GM20431 (cell line): ENCODE results near the gene CUL4B.
"Not testable (repeated sequence)": the region's sequence is repeated elsewhere in the genome, so short reads cannot be mapped to it uniquely, and the experiment has no call there.

ENCODE experiments used
- in situ Hi-C: fragments of 300-500 bp; cut with MseI, MboI; formaldehyde crosslinking; loops from one replicate; pipeline ENCODE4 v1.15.0; 2020; ENCODE audit warnings: low sequenced_read_pairs; ENCODE audit not compliant: unreplicated experiment

The CUL4B gene

DNA sequence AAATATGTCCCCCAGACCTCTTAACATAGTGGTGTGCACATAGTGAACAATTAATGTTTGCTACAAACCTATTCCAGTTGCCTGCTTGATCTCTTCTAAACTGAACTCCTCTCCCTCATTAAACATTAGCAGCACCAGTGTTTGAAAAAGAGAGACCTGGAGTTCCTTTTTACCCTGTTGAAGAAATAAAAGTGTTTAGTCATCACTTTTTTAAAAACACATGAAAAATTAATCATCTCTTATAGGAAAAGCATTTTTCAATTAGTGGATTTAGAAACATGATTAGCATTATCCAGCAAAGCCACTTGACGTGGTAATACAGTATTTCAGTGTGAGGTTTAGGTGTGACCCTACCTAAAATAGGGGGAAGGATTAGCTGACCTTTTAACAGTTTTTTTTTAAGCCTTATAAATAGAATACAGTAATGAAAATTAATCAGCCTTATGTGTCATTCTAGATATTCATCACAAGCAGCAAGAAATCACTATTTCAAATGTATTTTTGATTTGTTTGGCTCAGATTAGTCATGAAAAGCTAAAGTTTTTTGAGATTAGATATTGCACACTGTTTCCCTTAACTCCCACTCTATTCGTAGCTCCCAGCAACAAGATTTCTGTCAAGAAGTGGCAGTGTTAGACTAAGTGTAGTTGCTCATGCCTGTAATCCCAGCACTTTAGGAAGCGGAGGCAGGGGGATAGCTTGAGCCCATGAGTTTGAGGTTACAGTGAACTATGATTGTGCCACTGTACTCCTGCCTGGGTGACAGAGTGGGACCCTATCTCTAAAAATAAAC is 26.2 kb downstream of the CUL4B start:
- in situ Hi-C loops, result no loop called here

DNA sequence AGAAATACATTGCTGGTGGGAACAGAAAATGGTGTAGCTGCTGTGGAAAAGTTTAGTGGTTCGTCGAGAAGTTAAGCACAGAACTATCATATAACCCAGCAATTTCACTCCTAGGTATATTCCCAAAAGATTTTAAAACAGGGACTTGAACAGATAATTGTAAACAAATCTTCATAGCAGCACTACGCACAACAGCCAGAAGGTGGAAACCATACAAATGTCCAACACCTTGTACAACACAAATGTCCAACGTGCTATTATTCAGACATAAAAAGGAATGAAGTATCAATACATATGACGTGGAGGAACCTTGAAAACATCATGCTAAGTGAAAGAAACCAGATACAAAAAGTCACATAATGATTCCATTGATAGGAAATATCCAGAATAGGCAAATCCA is 37.9 kb downstream of the CUL4B start:
- in situ Hi-C loops, result loop anchor here (25.0 kb wide), 1 partner anchor 139 kb away; no protein-coding TSS in a partner anchor

DNA sequence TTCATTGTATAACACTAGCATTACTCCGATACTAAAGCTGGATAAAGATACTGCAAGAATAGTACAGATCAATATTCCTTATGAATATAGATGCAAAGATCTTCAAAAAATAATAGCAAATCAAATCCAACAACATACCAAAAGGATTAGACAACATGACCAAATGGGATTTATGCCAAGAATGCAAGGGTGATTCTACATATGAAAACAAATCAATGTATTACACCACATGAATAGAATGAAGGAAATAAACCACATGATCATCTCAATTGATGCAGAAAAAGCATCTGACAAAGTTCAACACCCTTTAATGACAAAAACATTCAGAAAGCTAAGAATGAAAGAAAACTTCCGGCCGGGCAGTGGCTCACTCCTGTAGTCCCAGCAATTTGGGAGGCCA is 42.8 kb downstream of the CUL4B start:
- in situ Hi-C loops, result loop anchor here (25.0 kb wide), 1 partner anchor 144 kb away; no protein-coding TSS in a partner anchor

DNA sequence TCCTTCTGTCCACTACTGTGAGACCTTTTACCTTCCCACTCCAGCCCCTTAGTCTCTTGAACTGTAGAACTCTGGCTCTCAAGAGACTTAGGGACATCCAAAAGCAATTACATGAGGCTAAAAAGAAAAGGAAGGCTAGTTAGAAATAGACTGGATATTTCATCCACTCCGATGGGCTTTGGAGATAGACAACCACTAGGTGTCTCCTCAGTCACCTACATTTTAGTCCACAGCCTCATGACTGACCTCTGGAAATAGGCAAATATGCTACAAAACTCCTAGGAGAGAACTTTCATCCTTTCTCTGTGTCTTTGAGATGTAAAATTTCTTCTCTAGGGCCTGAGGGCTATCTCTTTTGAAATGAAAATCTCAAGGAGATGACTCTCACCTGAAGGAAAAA is 46.5 kb downstream of the CUL4B start:
- in situ Hi-C loops, result loop anchor here (25.0 kb wide), 1 partner anchor 148 kb away; no protein-coding TSS in a partner anchor

DNA sequence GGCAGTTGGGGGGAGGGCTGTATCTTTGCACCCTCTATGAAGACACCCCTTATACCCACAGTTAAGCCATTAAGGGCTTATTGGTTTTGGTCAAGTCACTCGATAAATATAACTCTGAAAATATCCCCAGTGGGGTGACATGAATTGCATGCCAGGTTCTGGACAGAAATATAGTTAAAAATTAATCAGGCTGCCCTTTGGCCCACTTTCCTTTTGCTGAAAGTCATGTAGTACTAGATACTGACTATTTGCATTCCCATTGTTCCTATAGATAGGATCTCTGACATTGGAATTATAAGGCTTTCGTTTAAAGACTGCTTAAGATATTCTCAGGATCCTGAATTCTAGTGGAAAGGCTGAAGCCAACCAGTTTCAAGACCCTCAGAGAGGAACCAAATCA is 48.1 kb downstream of the CUL4B start:
- in situ Hi-C loops, result loop anchor here (25.0 kb wide), 1 partner anchor 150 kb away; no protein-coding TSS in a partner anchor

DNA sequence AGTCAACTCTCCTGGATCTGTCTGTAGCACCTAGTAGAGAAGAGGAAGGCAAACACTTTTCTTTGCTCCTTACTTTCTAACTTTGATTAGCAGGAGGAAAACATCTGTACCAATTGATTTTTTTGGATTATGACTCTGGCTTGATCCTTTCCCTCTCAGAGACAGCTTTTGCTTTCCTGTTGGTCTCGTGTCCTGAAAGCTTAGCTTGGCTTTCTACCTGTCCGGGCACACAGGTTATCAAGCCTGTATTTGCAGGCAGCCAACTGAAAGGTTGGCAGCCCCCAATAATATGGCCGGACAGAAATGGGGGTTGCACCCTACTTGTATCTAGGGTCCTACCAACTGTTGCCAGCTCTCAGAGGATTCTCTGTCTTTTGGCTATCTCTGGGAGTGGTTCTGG is 48.5 kb downstream of the CUL4B start:
- in situ Hi-C loops, result loop anchor here (25.0 kb wide), 1 partner anchor 150 kb away; no protein-coding TSS in a partner anchor

DNA sequence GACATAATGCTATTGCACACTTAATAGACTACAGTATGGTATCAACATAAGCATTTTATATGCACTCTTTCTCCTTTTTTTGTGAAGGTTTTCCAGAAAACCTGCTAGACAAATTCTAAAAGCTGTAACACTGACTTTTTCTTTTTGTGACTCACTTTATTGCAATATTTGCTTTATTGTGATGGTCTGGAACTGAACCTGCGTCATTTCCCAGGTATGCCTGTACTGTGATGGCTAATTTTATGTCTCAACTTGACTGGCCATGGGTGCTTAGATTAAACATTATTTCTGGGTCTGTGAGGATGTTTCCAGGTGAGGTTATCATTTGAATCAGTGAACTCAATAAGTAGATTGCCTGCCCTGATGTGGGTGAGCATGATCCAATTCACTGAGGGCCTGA is 56.2 kb downstream of the CUL4B start:
- in situ Hi-C loops, result loop anchor here (25.0 kb wide), 1 partner anchor 158 kb away; no protein-coding TSS in a partner anchor

DNA sequence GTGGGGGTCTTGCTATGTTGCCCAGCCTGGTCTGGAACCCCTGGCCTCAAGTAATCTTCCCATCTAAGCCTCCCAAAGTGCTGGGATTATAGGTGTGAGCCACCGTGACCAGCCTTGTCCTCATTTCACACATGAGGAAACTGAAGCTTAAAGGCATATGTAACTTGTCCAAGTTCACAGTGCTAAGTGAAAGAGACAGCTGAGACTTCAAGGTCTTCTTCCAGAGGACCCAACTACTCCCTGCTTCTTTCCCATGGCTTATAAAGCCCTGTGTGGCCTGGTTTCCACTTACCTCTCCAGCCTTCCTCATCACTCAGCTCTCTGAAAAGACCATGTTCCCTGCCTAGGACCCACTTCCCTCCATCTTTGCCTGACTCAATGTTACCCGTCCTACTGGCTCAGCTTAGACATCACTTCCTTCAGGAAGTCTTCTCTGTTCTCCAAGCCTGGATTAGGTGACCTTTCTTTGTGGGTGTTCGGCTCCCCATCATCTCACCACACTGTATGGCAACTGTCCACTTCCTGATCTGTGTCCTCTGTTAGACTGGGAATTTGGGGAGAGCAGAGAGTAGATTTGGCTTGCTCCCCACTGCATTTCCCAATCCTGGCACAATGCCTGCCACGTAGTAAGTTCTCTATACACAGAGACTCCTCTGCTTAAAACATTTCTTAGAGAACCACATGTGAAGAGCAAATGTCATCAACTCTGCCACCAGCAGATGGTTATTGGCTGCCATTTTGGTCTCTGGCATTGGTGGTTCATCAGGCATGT is 61.3 kb downstream of the CUL4B start:
- in situ Hi-C loops, result loop anchor here (25.0 kb wide), 1 partner anchor 163 kb away; no protein-coding TSS in a partner anchor

GRCh38 chrX:120490119-120490518 is 70.6 kb downstream of the CUL4B start:
- in situ Hi-C loops, result not testable (repeated sequence)

DNA sequence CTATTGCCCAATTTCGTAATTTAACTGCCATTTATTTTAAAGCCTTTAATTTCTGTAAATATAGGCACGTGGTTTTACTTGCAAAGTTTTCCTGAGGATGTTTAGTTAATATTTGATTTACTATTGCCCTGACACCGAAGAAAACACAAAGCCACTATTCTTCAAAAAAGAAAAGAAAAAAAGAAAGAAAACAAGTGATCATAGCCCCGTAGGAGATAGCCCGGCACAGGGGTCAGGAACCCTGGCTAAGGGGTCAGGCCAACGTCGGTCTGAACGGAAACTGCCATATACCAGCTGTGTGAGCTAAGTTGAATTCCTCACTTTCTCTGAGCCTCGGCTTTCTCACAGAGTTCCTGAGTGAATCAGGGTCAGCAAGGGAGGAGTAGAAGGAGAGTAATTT is 74.0 kb downstream of the CUL4B start:
- in situ Hi-C loops, result no loop called here

- in situ Hi-C loops, result no loop called here
These were observed 74.9 kb downstream of the CUL4B start for GRCh38 chrX:120485638-120486520.

GRCh38 chrX:120485315-120485637 is 75.5 kb downstream of the CUL4B start:
- in situ Hi-C loops, result no loop called here

GRCh38 chrX:120477453-120477852 is 83.3 kb downstream of the CUL4B start:
- in situ Hi-C loops, result no loop called here

- in situ Hi-C loops, result no loop called here
These were observed 84.0 kb downstream of the CUL4B start for GRCh38 chrX:120476714-120477113.

- in situ Hi-C loops, result not testable (repeated sequence)
These were observed 85.3 kb downstream of the CUL4B start for GRCh38 chrX:120475447-120475846.
